Glomerular endothelial cell (primary cell): ENCODE measurements around the gene VSIG10. TPM values are rescaled to one million over a fixed set of nuclear protein-coding genes. Genes with fewer than 3 reads are reported as not detected.
"Not testable (repeated sequence)": the region's sequence is repeated elsewhere in the genome, so short reads cannot be mapped to it uniquely, and the experiment has no call there.

ENCODE experiments used
- DNase-seq: peaks from one replicate; pipeline ENCODE4 v3.0.0-alpha.2; 2011; ENCODE audit warnings: low read depth, low spot score; ENCODE audit errors: extremely low read depth
- total RNA-seq: library from RNA; depleted of rRNA; stranded (reverse); fragments of >200 nt; gene quantifications from 2 replicates; pipeline ENCODE4 v1.2.3, GENCODE V29; 2015

VSIG10 gene
- total RNA-seq, 1 donor from 2014 or later, result 27.3 TPM

- DNase-seq, result no peak
These were observed 68.4 kb downstream of the VSIG10 start for GRCh38 chr12:118035190-118036041.

GRCh38 chr12:118034429-118035189 lies 69.2 kb downstream of the VSIG10 start:
- DNase-seq, result no peak

- no peak for DNase-seq
These were observed 69.9 kb downstream of the VSIG10 start for GRCh38 chr12:118033902-118034301.

GRCh38 chr12:118033323-118033722 lies 70.5 kb downstream of the VSIG10 start:
- no peak for DNase-seq

- no peak for DNase-seq
These were observed 71.6 kb downstream of the VSIG10 start for GRCh38 chr12:118032188-118032587.

GRCh38 chr12:118029166-118029565 lies 74.6 kb downstream of the VSIG10 start:
- DNase-seq, result no peak

- no peak for DNase-seq
These were observed 78.6 kb downstream of the VSIG10 start for GRCh38 chr12:118025168-118025567.

GRCh38 chr12:118023301-118023860 lies 80.4 kb downstream of the VSIG10 start:
- no peak for DNase-seq

- DNase-seq, result no peak
These were observed 81.1 kb downstream of the VSIG10 start for GRCh38 chr12:118022728-118023109.

- DNase-seq, result not testable (repeated sequence)
These were observed 81.6 kb downstream of the VSIG10 start for GRCh38 chr12:118022097-118022727.

GRCh38 chr12:118020036-118020435 lies 83.8 kb downstream of the VSIG10 start:
- DNase-seq, result no peak

GRCh38 chr12:118017926-118018325 lies 85.9 kb downstream of the VSIG10 start:
- DNase-seq, result no peak

GRCh38 chr12:118016424-118017264 lies 87.2 kb downstream of the VSIG10 start, which contains the start of gene RFC5:
RFC5 (plus strand) TSS chr12:118016703; CDS start chr12:118016828, 125 bp downstream.
- peak; percentile 69 for DNase-seq

- no peak for DNase-seq
These were observed 87.9 kb downstream of the VSIG10 start for GRCh38 chr12:118015944-118016343.

GRCh38 chr12:118015306-118015705 lies 88.5 kb downstream of the VSIG10 start:
- DNase-seq, result no peak

Other genes with a start within 250 kb of the VSIG10 start
- gene KSR2, start 135.0 kb downstream of the VSIG10 start, total RNA-seq, result 1.3 and 3.6 TPM in 2 replicates
- gene RFC5, start 87.3 kb downstream of the VSIG10 start, total RNA-seq, result 10.0 and 14.1 TPM in 2 replicates
- gene WSB2, start 42.8 kb downstream of the VSIG10 start, total RNA-seq, result 69.2 and 83.3 TPM in 2 replicates
- 182 and 210 TPM in 2 replicates for gene PEBP1, start 32.1 kb upstream of the VSIG10 start, total RNA-seq